ENCODE measurements around the gene ZNF280D. TPM values are rescaled to one million over a fixed set of nuclear protein-coding genes. Genes with fewer than 3 reads are reported as not detected.

ZNF280D gene
- total RNA-seq, 1 experiment from 2014 or later, result 28.7 TPM

DNA sequence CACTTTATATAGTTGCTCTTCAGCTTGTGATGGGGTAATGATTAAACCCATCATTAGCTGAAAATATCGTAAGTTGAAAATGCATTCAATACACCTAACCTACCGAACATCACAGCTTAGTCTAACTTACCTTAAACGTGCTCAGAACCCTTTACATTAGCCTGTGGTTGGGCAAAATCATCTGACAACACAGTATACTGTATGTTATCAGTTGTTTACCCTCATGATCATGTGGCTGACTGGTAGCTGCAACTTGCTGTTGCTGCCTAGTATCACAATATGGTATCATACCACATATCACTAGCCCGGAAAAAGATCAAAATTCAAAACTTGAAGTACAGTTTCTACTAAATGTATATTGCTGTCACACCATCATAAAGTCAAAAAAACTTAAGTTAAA is 9.5 kb downstream of the ZNF280D start:
- intact Hi-C loops (cut with micrococcal nuclease; ENCODE audit: unreplicated experiment), result no loop called here
- H3K9me3 Mint-ChIP-seq (ENCODE audit: unreplicated experiment), result no peaks in the 10 kb centered on the region
- H3K4me1 ChIP-seq, result no peaks in the 10 kb centered on the region
- no peak overlapping the region for H3K4me3 Mint-ChIP-seq (ENCODE audit: unreplicated experiment)
- POLR2A ChIA-PET, result no interaction called here
- H3K36me3 ChIP-seq (ENCODE audit: control insufficient read depth, insufficient read depth, low read length), result no peaks in the 10 kb centered on the region
- DNase-seq, result no peak
- no TSS peak for BruUV-seq (replicated peaks)
- no peak overlapping the region for H3K27ac Mint-ChIP-seq (ENCODE audit: unreplicated experiment)
- H3K9me3 ChIP-seq, result no peaks in the 10 kb centered on the region
- no peaks in the 10 kb centered on the region for H3K36me3 Mint-ChIP-seq (ENCODE audit: insufficient read depth, unreplicated experiment)
- TF ChIP-seq, protein P1, sequence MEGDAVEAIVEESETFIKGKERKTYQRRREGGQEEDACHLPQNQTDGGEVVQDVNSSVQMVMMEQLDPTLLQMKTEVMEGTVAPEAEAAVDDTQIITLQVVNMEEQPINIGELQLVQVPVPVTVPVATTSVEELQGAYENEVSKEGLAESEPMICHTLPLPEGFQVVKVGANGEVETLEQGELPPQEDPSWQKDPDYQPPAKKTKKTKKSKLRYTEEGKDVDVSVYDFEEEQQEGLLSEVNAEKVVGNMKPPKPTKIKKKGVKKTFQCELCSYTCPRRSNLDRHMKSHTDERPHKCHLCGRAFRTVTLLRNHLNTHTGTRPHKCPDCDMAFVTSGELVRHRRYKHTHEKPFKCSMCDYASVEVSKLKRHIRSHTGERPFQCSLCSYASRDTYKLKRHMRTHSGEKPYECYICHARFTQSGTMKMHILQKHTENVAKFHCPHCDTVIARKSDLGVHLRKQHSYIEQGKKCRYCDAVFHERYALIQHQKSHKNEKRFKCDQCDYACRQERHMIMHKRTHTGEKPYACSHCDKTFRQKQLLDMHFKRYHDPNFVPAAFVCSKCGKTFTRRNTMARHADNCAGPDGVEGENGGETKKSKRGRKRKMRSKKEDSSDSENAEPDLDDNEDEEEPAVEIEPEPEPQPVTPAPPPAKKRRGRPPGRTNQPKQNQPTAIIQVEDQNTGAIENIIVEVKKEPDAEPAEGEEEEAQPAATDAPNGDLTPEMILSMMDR (IDR thresholded peaks at IDR 0.05; ENCODE audit: insufficient read depth in 1 of 2, low read depth in 1 of 2, low read length in 1 of 2, severe bottlenecking in 1 of 2, unreplicated experiment in 1 of 2), result no peak
- no peaks in the 10 kb centered on the region for H3K27me3 ChIP-seq (replicated peaks; ENCODE audit: control insufficient read depth, insufficient read depth, low read length)
- H3K4me3 ChIP-seq (ENCODE audit: low read depth, low read length), result no peak overlapping the region
- H3K4me1 Mint-ChIP-seq (ENCODE audit: low read depth, unreplicated experiment), result no peaks in the 10 kb centered on the region
- CTCF ChIA-PET, result no interaction called here
- H3K27me3 Mint-ChIP-seq (ENCODE audit: insufficient read depth, unreplicated experiment), result no peaks in the 10 kb centered on the region

DNA sequence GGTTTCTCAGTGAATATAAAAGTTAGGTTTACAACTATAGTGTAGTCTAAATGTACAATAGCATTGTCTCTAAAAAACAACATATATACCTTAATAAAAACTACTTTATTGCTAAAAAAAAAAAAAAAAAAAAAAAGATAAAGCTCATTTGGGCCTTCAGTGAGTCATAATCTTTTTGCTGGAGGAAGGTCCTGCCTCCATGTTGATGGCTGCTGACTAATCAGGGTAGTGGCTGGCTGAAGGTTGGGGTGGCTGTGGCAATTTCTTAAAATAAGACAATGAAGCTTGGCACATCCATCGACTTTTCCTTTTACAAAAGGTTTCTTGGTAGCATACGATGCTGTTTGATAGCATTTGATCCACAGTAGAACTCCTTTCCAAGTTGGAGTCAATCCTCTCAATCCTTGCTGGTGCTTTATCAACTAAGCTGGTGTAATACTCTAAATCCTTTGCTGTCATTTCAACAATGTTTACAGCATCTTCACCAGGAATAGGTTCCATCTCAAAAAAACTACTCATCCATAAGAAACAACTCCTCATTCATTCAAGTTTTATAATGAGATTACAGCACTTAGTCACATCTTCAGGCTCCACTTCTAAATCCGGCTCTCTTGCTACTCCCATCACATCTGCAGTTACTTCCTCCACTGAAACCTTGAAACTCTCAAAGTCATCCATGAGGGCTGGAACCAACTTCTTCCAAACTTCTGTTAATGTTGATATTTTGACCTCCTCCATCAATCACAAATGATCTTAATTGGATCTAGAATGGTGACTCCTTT is 13.3 kb downstream of the ZNF280D start:
- H3K4me3 Mint-ChIP-seq (ENCODE audit: unreplicated experiment), result no peak overlapping the region
- no peak overlapping the region for H3K27ac Mint-ChIP-seq (ENCODE audit: unreplicated experiment)
- intact Hi-C loops (cut with micrococcal nuclease; ENCODE audit: unreplicated experiment), result no loop called here
- no peak for DNase-seq
- ChIA-PET CTCF (no interaction called here), POLR2A (no interaction called here)
- no peaks in the 10 kb centered on the region for H3K4me1 ChIP-seq
- no peak overlapping the region for H3K4me3 ChIP-seq (ENCODE audit: low read depth, low read length)
- H3K4me1 Mint-ChIP-seq (ENCODE audit: low read depth, unreplicated experiment), result peaks cover 14% of the 10 kb centered on the region
- H3K36me3 ChIP-seq (ENCODE audit: control insufficient read depth, insufficient read depth, low read length), result no peaks in the 10 kb centered on the region
- TF ChIP-seq, protein P1 (IDR thresholded peaks at IDR 0.05; ENCODE audit: insufficient read depth in 1 of 2, low read depth in 1 of 2, low read length in 1 of 2, severe bottlenecking in 1 of 2, unreplicated experiment in 1 of 2), result no peak
- no peaks in the 10 kb centered on the region for H3K27me3 ChIP-seq (replicated peaks; ENCODE audit: control insufficient read depth, insufficient read depth, low read length)
- no peaks in the 10 kb centered on the region for H3K27me3 Mint-ChIP-seq (ENCODE audit: insufficient read depth, unreplicated experiment)
- H3K9me3 Mint-ChIP-seq (ENCODE audit: unreplicated experiment), result no peaks in the 10 kb centered on the region
- H3K9me3 ChIP-seq, result no peaks in the 10 kb centered on the region
- BruUV-seq (replicated peaks), result no TSS peak
- H3K36me3 Mint-ChIP-seq (ENCODE audit: insufficient read depth, unreplicated experiment), result no peaks in the 10 kb centered on the region

DNA sequence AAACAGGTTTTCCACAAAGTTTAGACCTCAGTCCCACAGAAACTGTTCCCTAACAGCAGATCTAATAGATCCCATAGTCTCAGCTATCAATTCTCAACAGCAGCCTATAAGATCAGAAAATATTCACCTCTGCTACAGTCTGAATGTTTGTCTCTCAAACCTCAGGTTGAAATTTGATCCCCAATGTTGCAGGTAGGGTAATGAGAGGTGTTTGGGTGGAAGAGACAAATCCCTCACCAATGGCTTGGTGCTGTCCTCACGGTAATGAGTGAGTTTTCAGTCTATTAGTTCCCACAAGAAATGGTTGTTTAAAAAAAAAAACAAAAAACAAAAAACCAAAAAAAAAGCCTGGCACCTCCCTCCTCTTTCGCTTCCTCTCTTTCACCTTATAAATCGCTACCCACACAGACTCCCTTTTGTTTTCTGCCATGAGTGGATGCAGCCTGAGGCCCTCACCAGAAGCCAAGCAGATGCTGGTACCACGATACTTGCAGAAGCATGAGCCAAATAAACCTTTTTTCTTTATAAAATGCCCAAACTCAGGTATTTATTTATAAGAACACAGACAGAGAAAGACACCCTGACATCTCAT is 14.2 kb downstream of the ZNF280D start:
- no peak overlapping the region for H3K27ac Mint-ChIP-seq (ENCODE audit: unreplicated experiment)
- TF ChIP-seq, protein P1 (IDR thresholded peaks at IDR 0.05; ENCODE audit: insufficient read depth in 1 of 2, low read depth in 1 of 2, low read length in 1 of 2, severe bottlenecking in 1 of 2, unreplicated experiment in 1 of 2), result no peak
- no peaks in the 10 kb centered on the region for H3K36me3 ChIP-seq (ENCODE audit: control insufficient read depth, insufficient read depth, low read length)
- H3K9me3 Mint-ChIP-seq (ENCODE audit: unreplicated experiment), result no peaks in the 10 kb centered on the region
- no TSS peak for BruUV-seq (replicated peaks)
- H3K4me1 Mint-ChIP-seq (ENCODE audit: low read depth, unreplicated experiment), result peaks cover 14% of the 10 kb centered on the region
- no peaks in the 10 kb centered on the region for H3K27me3 ChIP-seq (replicated peaks; ENCODE audit: control insufficient read depth, insufficient read depth, low read length)
- ChIA-PET CTCF (no interaction called here), POLR2A (no interaction called here)
- no peak overlapping the region for H3K4me3 Mint-ChIP-seq (ENCODE audit: unreplicated experiment)
- no peaks in the 10 kb centered on the region for H3K4me1 ChIP-seq
- H3K36me3 Mint-ChIP-seq (ENCODE audit: insufficient read depth, unreplicated experiment), result no peaks in the 10 kb centered on the region
- H3K27me3 Mint-ChIP-seq (ENCODE audit: insufficient read depth, unreplicated experiment), result no peaks in the 10 kb centered on the region
- DNase-seq, result no peak
- H3K4me3 ChIP-seq (ENCODE audit: low read depth, low read length), result no peak overlapping the region
- no peaks in the 10 kb centered on the region for H3K9me3 ChIP-seq
- intact Hi-C loops (cut with micrococcal nuclease; ENCODE audit: unreplicated experiment), result no loop called here

Measured in Caco-2 (cell line).